Natural killer cell (primary cell): ENCODE results near the gene GPR157. TPM values are rescaled to one million over a fixed set of nuclear protein-coding genes. Genes with fewer than 3 reads are reported as not detected.

Experiments used
- ATAC-seq, 3 donors: fragments of 150-1000 bp in 2 of 3; fragments of 200-7000 bp in 1 of 3; cut with Tn5 transposase; 1 replicate in 1 of 3; 2 replicates in 2 of 3; pipeline ENCODE4 v1.10.0; 2021; ENCODE audit warnings: mild to moderate bottlenecking in 2 of 3, moderate library complexity in 2 of 3
- DNase-seq, 2 donors: peaks; one replicate each; pipeline versions ENCODE4 v3.0.0 to v3.0.0-alpha.2; 2013 to 2021; ENCODE audit warnings: mixed read lengths in 1 of 2
- H3K27ac ChIP-seq: one replicate; pipeline ENCODE4 v1.5.1; 2013; ENCODE audit warnings: mild to moderate bottlenecking, low read length
- H3K27me3 ChIP-seq: one replicate; pipeline ENCODE4 v1.6.1; 2013; ENCODE audit warnings: low read length; ENCODE audit not compliant: control insufficient read depth, insufficient read depth
- H3K36me3 ChIP-seq: one replicate; pipeline ENCODE4 v1.6.1; 2013; ENCODE audit warnings: low read length; ENCODE audit not compliant: control insufficient read depth, insufficient read depth
- H3K4me1 ChIP-seq: one replicate; pipeline ENCODE4 v1.6.1; 2013; ENCODE audit warnings: low read length; ENCODE audit not compliant: control insufficient read depth, insufficient read depth
- H3K4me3 ChIP-seq: one replicate; pipeline ENCODE4 v1.5.1; 2013; ENCODE audit warnings: low read length
- H3K9me3 ChIP-seq: one replicate; pipeline ENCODE4 v1.6.1; 2013; ENCODE audit warnings: low read length; ENCODE audit not compliant: control insufficient read depth, insufficient read depth
- H3K27ac Mint-ChIP-seq, 2 donors: one replicate each; pipeline ENCODE4 v1.8.0; 2022; ENCODE audit warnings: mild to moderate bottlenecking in 2 of 2, mixed read lengths in 2 of 2, moderate library complexity in 1 of 2
- H3K27me3 Mint-ChIP-seq, 2 donors: one replicate each; pipeline ENCODE4 v1.8.0; 2022; ENCODE audit warnings: low read depth in 2 of 2, mixed read lengths in 2 of 2
- H3K36me3 Mint-ChIP-seq: one replicate; pipeline ENCODE4 v1.8.0; 2022; ENCODE audit warnings: mixed read lengths
- H3K4me1 Mint-ChIP-seq, 2 donors: one replicate each; pipeline ENCODE4 v1.8.0; 2022; ENCODE audit warnings: mixed read lengths in 2 of 2
- H3K4me3 Mint-ChIP-seq: one replicate; pipeline ENCODE4 v1.8.0; 2022; ENCODE audit warnings: mild to moderate bottlenecking, moderate library complexity, mixed read lengths
- H3K9me3 Mint-ChIP-seq, 2 donors: one replicate each; pipeline ENCODE4 v1.8.0; 2022; ENCODE audit warnings: mixed read lengths in 2 of 2
- WGBS: methylation state at CpG from one replicate; pipeline ENCODE4 v1.1.7; 2013; ENCODE audit warnings: missing lambda C conversion rate; ENCODE audit not compliant: insufficient coverage; 5-methylcytosine and 5-hydroxymethylcytosine counted together
- intact Hi-C: fragments of 100-400 bp; cut with micrococcal nuclease; formaldehyde crosslinking; loops from one replicate; pipeline ENCODE4 v1.14.2; 2022
- total RNA-seq, 4 donors: library from RNA; stranded (reverse); fragments of 120-200 nt in 1 of 4; gene quantifications; one replicate each; pipeline versions ENCODE4 v1.2.3 to v1.2.4, GENCODE V29; 2013 to 2022
- TF ChIP-seq, protein P1 (sequence below): fragments of 200-600 bp; IDR thresholded peaks from one replicate; pipeline ENCODE4 v1.8.0; 2022; ENCODE audit warnings: antibody characterized with exemption

GPR157 gene
- total RNA-seq, 3 donors from 2014 or later (not counting 1 experiment from before 2014, with no cell fraction given): 1.00 to 1.2 (median 1.1) TPM

DNA sequence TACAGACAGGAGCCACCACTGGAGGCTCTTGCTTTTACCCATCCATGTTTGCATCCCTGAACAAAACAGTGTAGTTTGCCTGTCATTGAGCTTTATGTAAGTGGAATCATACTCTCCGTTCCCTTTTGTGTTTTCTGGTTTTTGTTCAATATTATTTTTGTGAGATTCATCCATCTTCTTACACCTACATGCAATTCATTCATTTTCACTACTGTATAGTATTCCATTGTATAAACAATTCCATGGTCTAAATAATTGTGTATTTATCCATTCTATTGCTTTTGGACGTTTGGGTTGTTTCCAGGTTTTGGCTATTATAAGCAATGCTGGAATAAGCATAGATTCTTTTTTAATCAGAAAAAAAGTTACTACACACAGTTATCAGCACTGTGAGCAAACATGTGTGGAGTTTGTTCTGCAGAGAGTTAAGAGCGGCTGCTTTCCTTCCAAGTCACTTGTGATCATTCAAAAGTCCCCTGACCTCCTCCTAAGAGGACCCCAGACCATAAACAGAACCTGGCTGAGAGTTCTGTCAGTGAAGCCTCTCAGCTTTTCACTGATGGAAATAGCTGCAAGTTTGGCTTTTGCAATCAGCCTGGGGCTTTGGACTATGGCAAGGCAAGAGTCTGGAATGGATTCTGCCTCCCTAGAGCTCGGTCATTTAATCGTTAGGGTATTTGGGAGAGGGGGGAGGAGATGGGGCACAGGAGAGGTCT is 5.1 kb upstream of the GPR157 start:
- Histone ChIP-seq H3K27me3 (no peaks in the 10 kb centered on the region), H3K4me3 (no peak overlapping the region), H3K4me1 (peaks cover 5% of the 10 kb centered on the region), H3K9me3 (no peaks in the 10 kb centered on the region), H3K27ac (no peak overlapping the region), H3K36me3 (no peaks in the 10 kb centered on the region)
- 81% methylated on average over 3 of the region's 5 CpGs for WGBS
- peaks cover 0 to 11% of the 10 kb centered on the region in 2 donors for H3K4me1 Mint-ChIP-seq
- ATAC-seq: no peak
- H3K27me3 Mint-ChIP-seq: peaks cover 0 to 8% of the 10 kb centered on the region in 2 donors
- intact Hi-C loops: no loop called here
- no peaks in the 10 kb centered on the region for H3K36me3 Mint-ChIP-seq
- H3K27ac Mint-ChIP-seq: no peak overlapping the region
- no peak overlapping the region for H3K4me3 Mint-ChIP-seq
- H3K9me3 Mint-ChIP-seq: no peaks in the 10 kb centered on the region
- TF ChIP-seq, protein P1, sequence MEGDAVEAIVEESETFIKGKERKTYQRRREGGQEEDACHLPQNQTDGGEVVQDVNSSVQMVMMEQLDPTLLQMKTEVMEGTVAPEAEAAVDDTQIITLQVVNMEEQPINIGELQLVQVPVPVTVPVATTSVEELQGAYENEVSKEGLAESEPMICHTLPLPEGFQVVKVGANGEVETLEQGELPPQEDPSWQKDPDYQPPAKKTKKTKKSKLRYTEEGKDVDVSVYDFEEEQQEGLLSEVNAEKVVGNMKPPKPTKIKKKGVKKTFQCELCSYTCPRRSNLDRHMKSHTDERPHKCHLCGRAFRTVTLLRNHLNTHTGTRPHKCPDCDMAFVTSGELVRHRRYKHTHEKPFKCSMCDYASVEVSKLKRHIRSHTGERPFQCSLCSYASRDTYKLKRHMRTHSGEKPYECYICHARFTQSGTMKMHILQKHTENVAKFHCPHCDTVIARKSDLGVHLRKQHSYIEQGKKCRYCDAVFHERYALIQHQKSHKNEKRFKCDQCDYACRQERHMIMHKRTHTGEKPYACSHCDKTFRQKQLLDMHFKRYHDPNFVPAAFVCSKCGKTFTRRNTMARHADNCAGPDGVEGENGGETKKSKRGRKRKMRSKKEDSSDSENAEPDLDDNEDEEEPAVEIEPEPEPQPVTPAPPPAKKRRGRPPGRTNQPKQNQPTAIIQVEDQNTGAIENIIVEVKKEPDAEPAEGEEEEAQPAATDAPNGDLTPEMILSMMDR: no peak
- no peak for DNase-seq

- peak; percentile 67 to 91 for DNase-seq
- WGBS: 5% methylated on average over 30 of the region's 46 CpGs
- ATAC-seq: peak; percentile 79 to 83 (median 83)
- Histone ChIP-seq H3K27ac (peak overlapping the region; percentile 1), H3K4me1 (peaks cover 20% of the 10 kb centered on the region), H3K36me3 (no peaks in the 10 kb centered on the region), H3K27me3 (no peaks in the 10 kb centered on the region), H3K9me3 (no peaks in the 10 kb centered on the region), H3K4me3 (peak overlapping the region; percentile 36)
- Mint-ChIP-seq H3K36me3 (no peaks in the 10 kb centered on the region), H3K27me3 (peaks cover 0 to 7% of the 10 kb centered on the region in 2 donors), H3K9me3 (no peaks in the 10 kb centered on the region), H3K27ac (peak overlapping the region; percentile 68 to 85), H3K4me3 (peak overlapping the region; percentile 69), H3K4me1 (peaks cover 6 to 21% of the 10 kb centered on the region in 2 donors)
- intact Hi-C loops: no loop called here
- TF ChIP-seq, protein P1: no peak
These were observed 552 bp upstream of the GPR157 start for GRCh38 chr1:9129266-9130041.

DNA sequence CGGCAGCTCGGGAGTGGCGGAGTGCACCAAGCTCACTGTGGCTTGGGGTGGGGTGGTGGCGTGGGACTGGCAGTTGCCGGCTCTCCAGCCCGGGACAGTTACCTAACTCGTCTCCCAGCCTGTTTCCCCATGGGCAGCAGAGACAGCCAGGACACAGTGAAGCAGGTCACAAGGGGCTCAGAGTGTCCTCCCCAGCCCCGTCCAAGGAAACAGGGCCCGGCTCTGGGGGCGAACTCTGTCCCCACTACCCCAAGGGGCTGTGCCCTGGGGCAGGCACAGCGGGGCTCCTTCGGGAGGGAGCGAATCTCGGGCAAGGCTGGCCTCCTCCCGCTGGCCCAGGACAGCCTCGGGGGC is 759 bp downstream of the GPR157 start:
- TF ChIP-seq, protein P1: no peak
- H3K27me3 ChIP-seq: no peaks in the 10 kb centered on the region
- Mint-ChIP-seq H3K4me3 (peak overlapping the region; percentile 93), H3K4me1 (peaks cover 6 to 21% of the 10 kb centered on the region in 2 donors), H3K9me3 (no peaks in the 10 kb centered on the region), H3K27me3 (peaks cover 0 to 7% of the 10 kb centered on the region in 2 donors), H3K27ac (peak overlapping the region in 1 of 2 donors; percentile 50), H3K36me3 (no peaks in the 10 kb centered on the region)
- no peaks in the 10 kb centered on the region for H3K36me3 ChIP-seq
- DNase-seq (peak in 1 of 2 donors; percentile 25), ATAC-seq (no peak)
- 40% methylated on average over 16 of the region's 16 CpGs for WGBS
- intact Hi-C loops: no loop called here
- H3K4me1 ChIP-seq: peaks cover 20% of the 10 kb centered on the region
- no peak overlapping the region for H3K27ac ChIP-seq
- no peaks in the 10 kb centered on the region for H3K9me3 ChIP-seq
- peak overlapping the region; percentile 52 for H3K4me3 ChIP-seq
